ENCODE measurements around the gene RRM2. TPM values are rescaled to one million over a fixed set of nuclear protein-coding genes. Genes with fewer than 3 reads are reported as not detected.

RRM2 gene
- 45.8 and 58.6 TPM in 2 replicates for total RNA-seq

- DNase-seq (ENCODE audit: low read depth) = peak; percentile 90
- TF ChIP-seq CTCF (IDR thresholded peaks at IDR 0.05; ENCODE audit: insufficient read depth, low read depth, low read length) = no peak
- peak within 1 kb of the TSS; percentile 81 for H3K4me3 ChIP-seq (ENCODE audit: low read depth, low read length)
Measured at GRCh38 chr2:10122500-10123280, at the start of gene RRM2. RRM2 (plus strand) TSS chr2:10122739; CDS start chr2:10122799, 60 bp downstream.

- no peak overlapping the region for H3K4me3 ChIP-seq (ENCODE audit: low read depth, low read length)
- no peak for TF ChIP-seq CTCF (IDR thresholded peaks at IDR 0.05; ENCODE audit: insufficient read depth, low read depth, low read length)
- no peak for DNase-seq (ENCODE audit: low read depth)
Measured at GRCh38 chr2:10073706-10074105, 48.8 kb upstream of the RRM2 start.

GRCh38 chr2:10075101-10075500 lies 47.4 kb upstream of the RRM2 start:
- H3K4me3 ChIP-seq (ENCODE audit: low read depth, low read length) = no peak overlapping the region
- no peak for DNase-seq (ENCODE audit: low read depth)
- no peak for TF ChIP-seq CTCF (IDR thresholded peaks at IDR 0.05; ENCODE audit: insufficient read depth, low read depth, low read length)

- H3K4me3 ChIP-seq (ENCODE audit: low read depth, low read length) = no peak overlapping the region
- TF ChIP-seq CTCF (IDR thresholded peaks at IDR 0.05; ENCODE audit: insufficient read depth, low read depth, low read length) = no peak
- DNase-seq (ENCODE audit: low read depth) = no peak
Measured at GRCh38 chr2:10075571-10076209, 46.8 kb upstream of the RRM2 start.

- DNase-seq (ENCODE audit: low read depth) = no peak
- no peak overlapping the region for H3K4me3 ChIP-seq (ENCODE audit: low read depth, low read length)
- TF ChIP-seq CTCF (IDR thresholded peaks at IDR 0.05; ENCODE audit: insufficient read depth, low read depth, low read length) = no peak
Measured at GRCh38 chr2:10076511-10076910, 46.0 kb upstream of the RRM2 start.

GRCh38 chr2:10076988-10077527 lies 45.5 kb upstream of the RRM2 start:
- DNase-seq (ENCODE audit: low read depth) = no peak
- no peak overlapping the region for H3K4me3 ChIP-seq (ENCODE audit: low read depth, low read length)
- TF ChIP-seq CTCF (IDR thresholded peaks at IDR 0.05; ENCODE audit: insufficient read depth, low read depth, low read length) = no peak

All from fibroblast of villous mesenchyme (primary cell).